SW 1271 (cell line): ENCODE data around the gene FGL2.
"Not testable (repeated sequence)": the region's sequence is repeated elsewhere in the genome, so short reads cannot be mapped to it uniquely, and the experiment has no call there.

Source experiments
- DNase-seq, 2 experiments: peaks; one replicate each; lab custom pipeline; 2025; lab: John Stamatoyannopoulos, UW

FGL2 gene

GRCh38 chr7:77216181-77216845 lies 16.7 kb upstream of the FGL2 start:
- no peak for DNase-seq

- no peak for DNase-seq
Observed at GRCh38 chr7:77209479-77210139, 10.0 kb upstream of the FGL2 start.

GRCh38 chr7:77208416-77208815 lies 8.8 kb upstream of the FGL2 start:
- no peak for DNase-seq

GRCh38 chr7:77205706-77206105 lies 6.1 kb upstream of the FGL2 start:
- no peak for DNase-seq

GRCh38 chr7:77202481-77202976 lies 2.9 kb upstream of the FGL2 start:
- DNase-seq = no peak

GRCh38 chr7:77200542-77200941 lies 923 bp upstream of the FGL2 start:
- no peak for DNase-seq

- no peak for DNase-seq
Observed at GRCh38 chr7:77197141-77197540, 2.5 kb downstream of the FGL2 start.

- DNase-seq = no peak
Observed at GRCh38 chr7:77188731-77189437, 10.7 kb downstream of the FGL2 start.

GRCh38 chr7:77185866-77186265 lies 13.8 kb downstream of the FGL2 start:
- DNase-seq = no peak

GRCh38 chr7:77184990-77185389 lies 14.6 kb downstream of the FGL2 start:
- DNase-seq = no peak

GRCh38 chr7:77184463-77184862 lies 15.2 kb downstream of the FGL2 start:
- no peak for DNase-seq

- DNase-seq = no peak
Observed at GRCh38 chr7:77182261-77182660, 17.4 kb downstream of the FGL2 start.

GRCh38 chr7:77181734-77182133 lies 17.9 kb downstream of the FGL2 start:
- DNase-seq = no peak

GRCh38 chr7:77181015-77181595 lies 18.5 kb downstream of the FGL2 start:
- no peak for DNase-seq

- not testable (repeated sequence) for DNase-seq
Observed at GRCh38 chr7:77178024-77178423, 21.6 kb downstream of the FGL2 start.

GRCh38 chr7:77177321-77177904 lies 22.2 kb downstream of the FGL2 start:
- DNase-seq = not testable (repeated sequence)

- not testable (repeated sequence) for DNase-seq
Observed at GRCh38 chr7:77175274-77175800, 24.3 kb downstream of the FGL2 start.

GRCh38 chr7:77174418-77174817 lies 25.2 kb downstream of the FGL2 start:
- not testable (repeated sequence) for DNase-seq

- DNase-seq = not testable (repeated sequence)
Observed at GRCh38 chr7:77172437-77173172, 27.0 kb downstream of the FGL2 start.

GRCh38 chr7:77171073-77171472 lies 28.5 kb downstream of the FGL2 start:
- not testable (repeated sequence) for DNase-seq

GRCh38 chr7:77157446-77157845 lies 42.2 kb downstream of the FGL2 start:
- no peak for DNase-seq
